HepG2 (cell line): ENCODE results near the gene ITK. TPM values are rescaled to one million over a fixed set of nuclear protein-coding genes. Genes with fewer than 3 reads are reported as not detected.

ENCODE experiments used
- ATAC-seq: fragments of 200-7000 bp; cut with Tn5 transposase; 3 replicates; pipeline ENCODE4 v1.9.1; 2020; ENCODE audit warnings: mild to moderate bottlenecking, moderate library complexity
- BruUV-seq: library from RNA; stranded (reverse); fragments of 400-500 nt; replicated peaks from 2 replicates; lab custom pipeline; 2021; lab: Mats Ljungman, UMichigan
- CTCF ChIA-PET: fragments of 300-600 bp; formaldehyde crosslinking; extraction: SDS; loops from one replicate; lab custom pipeline; 2021; ENCODE audit warnings: low total read pairs, inconsistent platforms, low intra/inter-chr PET ratio; lab: Yijun Ruan, JAX
- POLR2A ChIA-PET: fragments of 350-600 bp; sonication (Branson Sonifier 250); formaldehyde crosslinking; loops from one replicate; lab custom pipeline; 2020; ENCODE audit warnings: antibody characterized with exemption, inconsistent platforms; lab: Yijun Ruan, JAX
- DNase-seq: peaks from one replicate; pipeline ENCODE4 v3.0.0-alpha.2; 2015; ENCODE audit warnings: low spot score
- FAIRE-seq: peaks from 3 replicates; lab custom pipeline; 2011; peaks lifted over from hg19 to GRCh38; lab: Jason Lieb, UNC
- H2AFZ ChIP-seq: one replicate; pipeline ENCODE4 v1.6.1; 2011; ENCODE audit warnings: low read length, inconsistent platforms
- H3K27ac ChIP-seq: fragments of 300-600 bp; 3 replicates; pipeline ENCODE4 v1.8.0; 2011; ENCODE audit warnings: mixed run types, mild to moderate bottlenecking, mixed read lengths, low read length, inconsistent platforms; ENCODE audit not compliant: insufficient read depth; ENCODE audit errors: extremely low read length
- H3K27me3 ChIP-seq, 2 experiments: fragments of 200-600 bp in 1 of 2; 2 replicates in 1 of 2; 3 replicates in 1 of 2; pipeline versions ENCODE4 v1.6.0 to v1.8.0; 2011; ENCODE audit warnings: low read length in 2 of 2, mild to moderate bottlenecking in 2 of 2, moderate library complexity in 2 of 2, inconsistent platforms in 1 of 2; ENCODE audit not compliant: insufficient read depth in 2 of 2, control insufficient read depth in 1 of 2
- H3K36me3 ChIP-seq, 2 experiments: fragments of 200-600 bp in 1 of 2; replicated peaks in 1 of 2; 2 replicates in 1 of 2; 3 replicates in 1 of 2; pipeline versions ENCODE4 v1.5.1 to v1.8.0; 2011; ENCODE audit warnings: low read length in 2 of 2, inconsistent platforms in 1 of 2; ENCODE audit not compliant: insufficient read depth in 2 of 2, control insufficient read depth in 1 of 2
- H3K4me1 ChIP-seq: 2 replicates; pipeline ENCODE4 v1.5.1; 2012; ENCODE audit warnings: low read length, inconsistent platforms; ENCODE audit not compliant: insufficient read depth
- H3K4me2 ChIP-seq: 2 replicates; pipeline ENCODE4 v1.6.0; 2011; ENCODE audit warnings: low read depth, low read length, inconsistent platforms
- H3K4me3 ChIP-seq, 3 experiments: fragments of 200-600 bp in 1 of 3; sonication (generic), shearing (Covaris generic) in 1 of 3; replicated peaks in 1 of 3; 2 replicates each; pipeline ENCODE4 v1.5.1; 2011 to 2016; ENCODE audit warnings: low read length in 3 of 3, inconsistent platforms in 2 of 3, low read depth in 2 of 3, mild to moderate bottlenecking in 2 of 3, control low read depth in 1 of 3, mixed read lengths in 1 of 3; ENCODE audit not compliant: insufficient read depth in 1 of 3
- H3K79me2 ChIP-seq: one replicate; pipeline ENCODE4 v1.6.1; 2011; ENCODE audit warnings: low read length, inconsistent platforms; ENCODE audit not compliant: insufficient read depth
- H3K9ac ChIP-seq: 2 replicates; pipeline ENCODE4 v1.6.0; 2011; ENCODE audit warnings: mild to moderate bottlenecking, low read depth, low read length, inconsistent platforms; ENCODE audit not compliant: insufficient read depth
- H3K9me3 ChIP-seq: 2 replicates; pipeline ENCODE4 v1.5.1; 2012; ENCODE audit warnings: mild to moderate bottlenecking, low read length
- H4K20me1 ChIP-seq: 2 replicates; pipeline ENCODE4 v1.6.0; 2011; ENCODE audit warnings: inconsistent platforms, mild to moderate bottlenecking, low read length, moderate library complexity; ENCODE audit not compliant: insufficient read depth
- HDAC2 ChIP-seq: sonication (generic); formaldehyde crosslinking; IDR thresholded peaks from 2 replicates; pipeline ENCODE4 v1.4.0; 2020; ENCODE audit warnings: missing genetic modification reagents
- KLF6 ChIP-seq: IDR thresholded peaks from 2 replicates; pipeline ENCODE4 v1.8.0; 2016; ENCODE audit warnings: missing biosample characterization, missing genetic modification reagents
- ZNF180 ChIP-seq: sonication (generic); formaldehyde crosslinking; IDR thresholded peaks from 2 replicates; pipeline ENCODE4 v1.4.0; 2020; ENCODE audit warnings: low read depth, missing genetic modification reagents, borderline replicate concordance
- ZSCAN21 ChIP-seq: sonication (generic); formaldehyde crosslinking; IDR thresholded peaks from 2 replicates; pipeline ENCODE4 v1.8.0; 2022; ENCODE audit warnings: mild to moderate bottlenecking, missing genetic modification reagents, moderate library complexity, borderline replicate concordance
- WGBS: methylation state at CpG from one replicate; pipeline ENCODE4 v1.1.6; 2017; ENCODE audit warnings: low lambda C conversion rate; 5-methylcytosine and 5-hydroxymethylcytosine counted together
- in situ Hi-C: cut with HindIII; loops from 2 replicates; pipeline ENCODE4 v1.10.0; 2017; ENCODE audit warnings: low pct_unique_long_range_greater_than_20kb; ENCODE audit not compliant: extremely low pct_ligation_motif_present
- intact Hi-C: fragments of 100-400 bp; cut with micrococcal nuclease; formaldehyde crosslinking; loops from one replicate; pipeline ENCODE4 v1.10.0; 2022; ENCODE audit not compliant: unreplicated experiment
- polyA plus RNA-seq, 8 experiments: library from polyadenylated mRNA; depleted of rRNA in 3 of 8; stranded (reverse) in 7 of 8; unstranded in 1 of 8; fragments of >200 nt; fragmentation: Illumina TruSeq in 4 of 8; extraction: Trizol in 4 of 8; gene quantifications; 2 replicates each; pipeline versions ENCODE4 v1.2.1 to v1.2.3, GENCODE V29; 2011 to 2016; ENCODE audit warnings: low read depth in 4 of 8, missing spikeins in 1 of 8, mixed read lengths in 1 of 8; ENCODE audit not compliant: insufficient read depth in 1 of 8
- total RNA-seq, 5 experiments: library from RNA; depleted of rRNA; stranded (reverse); fragments of >200 nt; fragmentation: Illumina TruSeq; extraction: Trizol; gene quantifications; 2 replicates each; pipeline ENCODE4 v1.2.3, GENCODE V29; 2016; ENCODE audit warnings: low read depth in 1 of 5
- TF ChIP-seq, protein P1 (sequence below): sonication (generic); formaldehyde crosslinking; conservative IDR thresholded peaks from 2 replicates; pipeline ENCODE4 v1.4.0; 2020; ENCODE audit warnings: missing genetic modification reagents
- TF ChIP-seq, protein P2 (sequence below): sonication (generic); formaldehyde crosslinking; IDR thresholded peaks from 2 replicates; pipeline ENCODE4 v1.4.0; 2020; ENCODE audit warnings: missing genetic modification reagents, borderline replicate concordance
- TF ChIP-seq, protein P3 (sequence below): sonication (generic); formaldehyde crosslinking; IDR thresholded peaks from 2 replicates; pipeline ENCODE4 v1.8.1; 2023; ENCODE audit warnings: missing genetic modification reagents, inconsistent platforms, borderline replicate concordance
- TF ChIP-seq, protein P4 (sequence below): sonication (generic); formaldehyde crosslinking; IDR thresholded peaks from 2 replicates; pipeline ENCODE4 v1.4.0; 2020; ENCODE audit warnings: mild to moderate bottlenecking, missing genetic modification reagents

Gene ITK
- total and polyA plus RNA-seq, 2 of the 13 experiments (the other 11 are each of a cell fraction or from before 2014, with no cell fraction given): 0.01 TPM; not detected in 1

DNA sequence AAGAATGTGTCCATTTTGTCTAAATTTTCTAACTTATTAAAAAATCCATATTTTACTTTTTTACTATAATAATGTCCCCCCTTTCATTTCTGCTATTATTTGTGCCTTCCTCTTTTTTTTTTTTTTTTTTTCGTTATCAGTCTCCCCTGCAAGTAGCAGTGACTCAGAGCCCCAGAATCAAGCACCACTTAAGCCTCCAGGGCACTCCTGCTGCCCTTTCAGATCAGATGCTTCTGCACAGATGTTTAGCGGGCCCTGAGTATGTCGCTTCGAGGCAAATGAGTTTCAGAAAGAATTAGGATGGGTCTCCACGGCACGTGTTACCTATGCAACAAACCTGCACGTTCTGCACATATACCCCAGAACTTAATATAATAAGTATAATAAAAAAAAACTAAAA lies 49.7 kb upstream of the ITK start:
- H3K9me3 ChIP-seq: no peaks in the 10 kb centered on the region
- in situ Hi-C loops: loop anchor here (25.0 kb wide), 3 partner anchors 294 to 1194 kb away; no protein-coding TSS in a partner anchor
- H3K4me3 ChIP-seq: no peak overlapping the region
- no peaks in the 10 kb centered on the region for H3K36me3 ChIP-seq
- H3K4me1 ChIP-seq: peaks cover 24% of the 10 kb centered on the region; the same call in 1 of the 2 replicates
- no TSS peak for BruUV-seq
- POLR2A ChIA-PET: no interaction called here
- H4K20me1 ChIP-seq: no peaks in the 10 kb centered on the region
- H3K27ac ChIP-seq: no peak overlapping the region
- 94% methylated on average over 7 of the region's 7 CpGs for WGBS
- no peaks in the 10 kb centered on the region for H3K79me2 ChIP-seq
- intact Hi-C loops: loop anchor here (5.0 to 10.0 kb wide), 4 partner anchors 194 to 1516 kb away; no protein-coding TSS in a partner anchor
- DNase-seq (no peak), FAIRE-seq (no peak), ATAC-seq (no peak)
- no peak overlapping the region for H3K9ac ChIP-seq
- H3K27me3 ChIP-seq: no peaks in the 10 kb centered on the region
- CTCF ChIA-PET: no interaction called here
- H2AFZ ChIP-seq: no peak overlapping the region
- H3K4me2 ChIP-seq: no peak overlapping the region
- TF ChIP-seq ZNF180 (CRISPR knock-in tag) (no peak), ZSCAN21 (CRISPR knock-in tag) (no peak), KLF6 (CRISPR knock-in tag) (no peak), HDAC2 (CRISPR knock-in tag) (no peak)
- TF ChIP-seq, protein P1, sequence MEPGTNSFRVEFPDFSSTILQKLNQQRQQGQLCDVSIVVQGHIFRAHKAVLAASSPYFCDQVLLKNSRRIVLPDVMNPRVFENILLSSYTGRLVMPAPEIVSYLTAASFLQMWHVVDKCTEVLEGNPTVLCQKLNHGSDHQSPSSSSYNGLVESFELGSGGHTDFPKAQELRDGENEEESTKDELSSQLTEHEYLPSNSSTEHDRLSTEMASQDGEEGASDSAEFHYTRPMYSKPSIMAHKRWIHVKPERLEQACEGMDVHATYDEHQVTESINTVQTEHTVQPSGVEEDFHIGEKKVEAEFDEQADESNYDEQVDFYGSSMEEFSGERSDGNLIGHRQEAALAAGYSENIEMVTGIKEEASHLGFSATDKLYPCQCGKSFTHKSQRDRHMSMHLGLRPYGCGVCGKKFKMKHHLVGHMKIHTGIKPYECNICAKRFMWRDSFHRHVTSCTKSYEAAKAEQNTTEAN: no peak
- TF ChIP-seq, protein P2, sequence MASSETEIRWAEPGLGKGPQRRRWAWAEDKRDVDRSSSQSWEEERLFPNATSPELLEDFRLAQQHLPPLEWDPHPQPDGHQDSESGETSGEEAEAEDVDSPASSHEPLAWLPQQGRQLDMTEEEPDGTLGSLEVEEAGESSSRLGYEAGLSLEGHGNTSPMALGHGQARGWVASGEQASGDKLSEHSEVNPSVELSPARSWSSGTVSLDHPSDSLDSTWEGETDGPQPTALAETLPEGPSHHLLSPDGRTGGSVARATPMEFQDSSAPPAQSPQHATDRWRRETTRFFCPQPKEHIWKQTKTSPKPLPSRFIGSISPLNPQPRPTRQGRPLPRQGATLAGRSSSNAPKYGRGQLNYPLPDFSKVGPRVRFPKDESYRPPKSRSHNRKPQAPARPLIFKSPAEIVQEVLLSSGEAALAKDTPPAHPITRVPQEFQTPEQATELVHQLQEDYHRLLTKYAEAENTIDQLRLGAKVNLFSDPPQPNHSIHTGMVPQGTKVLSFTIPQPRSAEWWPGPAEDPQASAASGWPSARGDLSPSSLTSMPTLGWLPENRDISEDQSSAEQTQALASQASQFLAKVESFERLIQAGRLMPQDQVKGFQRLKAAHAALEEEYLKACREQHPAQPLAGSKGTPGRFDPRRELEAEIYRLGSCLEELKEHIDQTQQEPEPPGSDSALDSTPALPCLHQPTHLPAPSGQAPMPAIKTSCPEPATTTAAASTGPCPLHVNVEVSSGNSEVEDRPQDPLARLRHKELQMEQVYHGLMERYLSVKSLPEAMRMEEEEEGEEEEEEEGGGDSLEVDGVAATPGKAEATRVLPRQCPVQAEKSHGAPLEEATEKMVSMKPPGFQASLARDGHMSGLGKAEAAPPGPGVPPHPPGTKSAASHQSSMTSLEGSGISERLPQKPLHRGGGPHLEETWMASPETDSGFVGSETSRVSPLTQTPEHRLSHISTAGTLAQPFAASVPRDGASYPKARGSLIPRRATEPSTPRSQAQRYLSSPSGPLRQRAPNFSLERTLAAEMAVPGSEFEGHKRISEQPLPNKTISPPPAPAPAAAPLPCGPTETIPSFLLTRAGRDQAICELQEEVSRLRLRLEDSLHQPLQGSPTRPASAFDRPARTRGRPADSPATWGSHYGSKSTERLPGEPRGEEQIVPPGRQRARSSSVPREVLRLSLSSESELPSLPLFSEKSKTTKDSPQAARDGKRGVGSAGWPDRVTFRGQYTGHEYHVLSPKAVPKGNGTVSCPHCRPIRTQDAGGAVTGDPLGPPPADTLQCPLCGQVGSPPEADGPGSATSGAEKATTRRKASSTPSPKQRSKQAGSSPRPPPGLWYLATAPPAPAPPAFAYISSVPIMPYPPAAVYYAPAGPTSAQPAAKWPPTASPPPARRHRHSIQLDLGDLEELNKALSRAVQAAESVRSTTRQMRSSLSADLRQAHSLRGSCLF (CRISPR knock-in tag): no peak
- TF ChIP-seq, protein P3, sequence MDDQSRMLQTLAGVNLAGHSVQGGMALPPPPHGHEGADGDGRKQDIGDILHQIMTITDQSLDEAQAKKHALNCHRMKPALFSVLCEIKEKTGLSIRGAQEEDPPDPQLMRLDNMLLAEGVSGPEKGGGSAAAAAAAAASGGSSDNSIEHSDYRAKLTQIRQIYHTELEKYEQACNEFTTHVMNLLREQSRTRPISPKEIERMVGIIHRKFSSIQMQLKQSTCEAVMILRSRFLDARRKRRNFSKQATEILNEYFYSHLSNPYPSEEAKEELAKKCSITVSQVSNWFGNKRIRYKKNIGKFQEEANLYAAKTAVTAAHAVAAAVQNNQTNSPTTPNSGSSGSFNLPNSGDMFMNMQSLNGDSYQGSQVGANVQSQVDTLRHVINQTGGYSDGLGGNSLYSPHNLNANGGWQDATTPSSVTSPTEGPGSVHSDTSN: no peak
- TF ChIP-seq, protein P4, sequence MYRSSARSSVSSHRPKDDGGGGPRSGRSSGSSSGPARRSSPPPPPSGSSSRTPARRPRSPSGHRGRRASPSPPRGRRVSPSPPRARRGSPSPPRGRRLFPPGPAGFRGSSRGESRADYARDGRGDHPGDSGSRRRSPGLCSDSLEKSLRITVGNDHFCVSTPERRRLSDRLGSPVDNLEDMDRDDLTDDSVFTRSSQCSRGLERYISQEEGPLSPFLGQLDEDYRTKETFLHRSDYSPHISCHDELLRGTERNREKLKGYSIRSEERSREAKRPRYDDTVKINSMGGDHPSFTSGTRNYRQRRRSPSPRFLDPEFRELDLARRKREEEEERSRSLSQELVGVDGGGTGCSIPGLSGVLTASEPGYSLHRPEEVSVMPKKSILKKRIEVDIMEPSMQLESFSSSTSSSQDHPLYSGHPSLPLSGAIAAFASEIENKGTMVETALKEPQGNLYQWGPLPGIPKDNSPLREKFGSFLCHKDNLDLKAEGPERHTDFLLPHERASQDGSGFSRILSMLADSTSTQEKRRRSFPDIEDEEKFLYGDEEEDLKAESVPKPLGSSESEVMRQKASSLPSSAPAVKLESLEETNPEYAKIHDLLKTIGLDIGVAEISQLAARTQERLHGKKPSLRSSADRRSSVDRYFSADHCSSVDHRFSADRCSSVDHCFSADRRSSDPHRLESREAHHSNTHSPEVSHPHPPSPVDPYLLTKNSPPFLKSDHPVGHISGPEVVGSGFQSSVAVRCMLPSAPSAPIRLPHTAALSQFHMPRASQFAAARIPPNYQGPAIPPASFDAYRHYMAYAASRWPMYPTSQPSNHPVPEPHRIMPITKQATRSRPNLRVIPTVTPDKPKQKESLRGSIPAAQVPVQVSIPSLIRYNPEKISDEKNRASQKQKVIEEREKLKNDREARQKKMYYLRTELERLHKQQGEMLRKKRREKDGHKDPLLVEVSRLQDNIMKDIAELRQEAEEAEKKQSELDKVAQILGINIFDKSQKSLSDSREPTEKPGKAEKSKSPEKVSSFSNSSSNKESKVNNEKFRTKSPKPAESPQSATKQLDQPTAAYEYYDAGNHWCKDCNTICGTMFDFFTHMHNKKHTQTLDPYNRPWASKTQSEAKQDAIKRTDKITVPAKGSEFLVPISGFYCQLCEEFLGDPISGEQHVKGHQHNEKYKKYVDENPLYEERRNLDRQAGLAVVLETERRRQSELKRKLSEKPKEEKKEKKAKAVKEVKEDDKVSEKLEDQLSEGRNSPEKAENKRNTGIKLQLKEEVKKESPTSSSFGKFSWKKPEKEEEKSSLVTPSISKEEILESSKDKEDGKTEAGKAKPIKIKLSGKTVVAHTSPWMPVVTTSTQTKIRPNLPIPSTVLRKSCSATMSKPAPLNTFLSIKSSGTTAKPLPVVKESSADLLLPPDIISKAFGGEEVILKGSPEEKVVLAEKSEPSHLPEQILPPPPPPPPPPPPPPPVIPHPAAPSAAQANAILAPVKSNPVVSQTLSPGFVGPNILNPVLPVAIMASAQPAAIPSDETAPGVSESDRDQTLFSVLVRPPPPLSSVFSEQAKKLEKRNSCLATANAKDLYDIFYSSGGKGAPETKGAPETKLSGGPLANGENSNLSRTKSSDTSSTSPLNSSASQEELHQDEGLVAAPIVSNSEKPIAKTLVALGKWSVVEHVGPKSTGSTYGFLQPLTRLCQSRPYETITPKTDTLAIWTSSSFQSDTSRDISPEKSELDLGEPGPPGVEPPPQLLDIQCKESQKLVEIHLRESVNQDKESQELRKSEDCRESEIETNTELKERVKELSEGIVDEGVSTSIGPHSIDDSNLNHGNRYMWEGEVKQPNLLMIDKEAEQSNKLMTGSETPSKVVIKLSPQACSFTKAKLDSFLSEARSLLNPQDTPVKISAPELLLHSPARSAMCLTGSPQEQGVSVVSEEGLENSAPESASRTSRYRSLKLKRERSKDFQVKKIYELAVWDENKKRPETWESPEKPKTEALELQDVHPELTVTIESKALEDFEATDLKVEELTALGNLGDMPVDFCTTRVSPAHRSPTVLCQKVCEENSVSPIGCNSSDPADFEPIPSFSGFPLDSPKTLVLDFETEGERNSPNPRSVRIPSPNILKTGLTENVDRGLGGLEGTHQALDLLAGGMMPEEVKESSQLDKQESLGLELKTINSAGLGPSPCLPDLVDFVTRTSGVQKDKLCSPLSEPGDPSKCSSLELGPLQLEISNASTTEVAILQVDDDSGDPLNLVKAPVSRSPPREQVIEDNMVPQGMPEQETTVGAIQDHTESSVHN: no peak
